ENCODE measurements around the gene MRPS24. TPM values are rescaled to one million over a fixed set of nuclear protein-coding genes. Genes with fewer than 3 reads are reported as not detected.
"Not testable (repeated sequence)": the region's sequence is repeated elsewhere in the genome, so short reads cannot be mapped to it uniquely, and the experiment has no call there.

Gene MRPS24
- total and polyA plus RNA-seq, 3 experiments from 2014 or later: 122 to 147 (median 140) TPM

- ChIA-PET CTCF (interaction anchor here (1.2 kb wide), 1 partner anchor 262 kb away, joined by 4 read pairs; the partner anchor contains the start of gene STK17A), POLR2A (no interaction called here)
- H3K4me3 ChIP-seq (ENCODE audit: low read length): no peak overlapping the region
- no peak for DNase-seq
- no peaks in the 10 kb centered on the region for H3K27me3 ChIP-seq (ENCODE audit: insufficient read depth, low read length, poor library complexity, severe bottlenecking)
- H3K4me1 Mint-ChIP-seq: no peaks in the 10 kb centered on the region
- no peaks in the 10 kb centered on the region for H3K36me3 ChIP-seq (ENCODE audit: insufficient read depth, low read length)
- H3K9me3 Mint-ChIP-seq: no peaks in the 10 kb centered on the region
- no peak overlapping the region for H3K4me3 Mint-ChIP-seq
- H3K36me3 Mint-ChIP-seq: no peaks in the 10 kb centered on the region
- no peaks in the 10 kb centered on the region for H3K4me1 ChIP-seq (ENCODE audit: insufficient read depth, low read length)
- no peaks in the 10 kb centered on the region for H3K9me3 ChIP-seq (ENCODE audit: low read length)
- peak overlapping the region in 1 of 8 donors; percentile 61 for H3K27ac Mint-ChIP-seq
- peaks cover 6 to 9% of the 10 kb centered on the region in 2 donors for H3K27me3 Mint-ChIP-seq
- no peak overlapping the region for H3K27ac ChIP-seq (ENCODE audit: low read depth, low read length)
Measured at GRCh38 chr7:43844257-43844656, 25.1 kb downstream of the MRPS24 start.

- H3K4me3 Mint-ChIP-seq: no peak overlapping the region
- Histone ChIP-seq H3K27ac (ENCODE audit: low read depth, low read length) (no peak overlapping the region), H3K27me3 (ENCODE audit: insufficient read depth, low read length, poor library complexity, severe bottlenecking) (no peaks in the 10 kb centered on the region), H3K9me3 (ENCODE audit: low read length) (no peaks in the 10 kb centered on the region), H3K36me3 (ENCODE audit: insufficient read depth, low read length) (no peaks in the 10 kb centered on the region), H3K4me3 (ENCODE audit: low read length) (no peak overlapping the region), H3K4me1 (ENCODE audit: insufficient read depth, low read length) (peaks cover 4% of the 10 kb centered on the region)
- peaks cover 6 to 9% of the 10 kb centered on the region in 2 donors for H3K27me3 Mint-ChIP-seq
- ChIA-PET CTCF (interaction anchor here (2.1 kb wide), 1 partner anchor 261 kb away, joined by 6 read pairs; the partner anchor contains the start of gene STK17A), POLR2A (no interaction called here)
- H3K36me3 Mint-ChIP-seq: no peaks in the 10 kb centered on the region
- DNase-seq: no peak
- H3K4me1 Mint-ChIP-seq: peaks cover 4 to 9% (median 7%) of the 10 kb centered on the region in 3 donors
- H3K27ac Mint-ChIP-seq: no peak overlapping the region
- H3K9me3 Mint-ChIP-seq: no peaks in the 10 kb centered on the region
Measured at GRCh38 chr7:43843296-43843695, 26.0 kb downstream of the MRPS24 start.

- Histone ChIP-seq H3K36me3 (ENCODE audit: insufficient read depth, low read length) (no peaks in the 10 kb centered on the region), H3K27me3 (ENCODE audit: insufficient read depth, low read length, poor library complexity, severe bottlenecking) (no peaks in the 10 kb centered on the region), H3K27ac (ENCODE audit: low read depth, low read length) (no peak overlapping the region), H3K9me3 (ENCODE audit: low read length) (no peaks in the 10 kb centered on the region), H3K4me1 (ENCODE audit: insufficient read depth, low read length) (peaks cover 16% of the 10 kb centered on the region), H3K4me3 (ENCODE audit: low read length) (peak overlapping the region; percentile 40)
- peak overlapping the region in 2 of 7 donors; percentile 80 to 90 for H3K4me3 Mint-ChIP-seq
- peaks cover 0 to 3% of the 10 kb centered on the region in 2 donors for H3K27me3 Mint-ChIP-seq
- H3K27ac Mint-ChIP-seq: peak overlapping the region in 6 of 8 donors; percentile 41 to 85 (median 58)
- no peaks in the 10 kb centered on the region for H3K9me3 Mint-ChIP-seq
- CTCF ChIA-PET: interaction anchor here (0.7 to 4.8 kb wide), 24 partner anchors 9 to 1898 kb away, joined by 3 to 62 read pairs (median 6); partner anchors contain the start of genes COA1, MRPL32, PSMA2 and STK17A
- DNase-seq: no peak
- POLR2A ChIA-PET: interaction anchor here (2.0 kb wide), 1 partner anchor 256 kb away, joined by 4 read pairs; the partner anchor contains the start of gene STK17A
- H3K4me1 Mint-ChIP-seq: peaks cover 19 to 32% (median 23%) of the 10 kb centered on the region in 3 donors
- no peaks in the 10 kb centered on the region for H3K36me3 Mint-ChIP-seq
Measured at GRCh38 chr7:43838201-43838658, 31.1 kb downstream of the MRPS24 start.

- H3K27ac Mint-ChIP-seq: peak overlapping the region; percentile 93 to 99 (median 98)
- peaks cover 0 to 4% (median 0%) of the 10 kb centered on the region in 5 donors for H3K9me3 Mint-ChIP-seq
- H3K4me3 ChIP-seq (ENCODE audit: low read length): peak overlapping the region; percentile 51
- H3K4me3 Mint-ChIP-seq: peak overlapping the region; percentile 86 to 94 (median 90)
- peak; percentile 7 to 62 (median 42) for DNase-seq
- POLR2A ChIA-PET: interaction anchor here (2.5 kb wide), 1 partner anchor 252 kb away, joined by 8 read pairs; the partner anchor contains the start of gene STK17A
- CTCF ChIA-PET: interaction anchor here (0.7 to 3.5 kb wide), 5 partner anchors 21 to 1894 kb away, joined by 3 to 30 read pairs (median 4); partner anchors contain the start of genes COA1 and STK17A
- H3K36me3 Mint-ChIP-seq: no peaks in the 10 kb centered on the region
- H3K27me3 ChIP-seq (ENCODE audit: insufficient read depth, low read length, poor library complexity, severe bottlenecking): no peaks in the 10 kb centered on the region
- H3K9me3 ChIP-seq (ENCODE audit: low read length): no peaks in the 10 kb centered on the region
- peaks cover 19 to 32% (median 23%) of the 10 kb centered on the region in 3 donors for H3K4me1 Mint-ChIP-seq
- no peaks in the 10 kb centered on the region for H3K36me3 ChIP-seq (ENCODE audit: insufficient read depth, low read length)
- peak overlapping the region; percentile 29 for H3K27ac ChIP-seq (ENCODE audit: low read depth, low read length)
- H3K27me3 Mint-ChIP-seq: peaks cover 0 to 3% of the 10 kb centered on the region in 2 donors
- H3K4me1 ChIP-seq (ENCODE audit: insufficient read depth, low read length): peaks cover 16% of the 10 kb centered on the region
Measured at GRCh38 chr7:43834463-43835251, 34.7 kb downstream of the MRPS24 start.

GRCh38 chr7:43830917-43831316, 38.4 kb downstream of the MRPS24 start:
- peaks cover 15 to 18% (median 16%) of the 10 kb centered on the region in 3 donors for H3K4me1 Mint-ChIP-seq
- not testable (repeated sequence) for H3K27me3 ChIP-seq (ENCODE audit: insufficient read depth, low read length, poor library complexity, severe bottlenecking)

GRCh38 chr7:43825391-43825808, 43.9 kb downstream of the MRPS24 start:
- H3K27me3 ChIP-seq (ENCODE audit: insufficient read depth, low read length, poor library complexity, severe bottlenecking): peaks cover 3% of the 10 kb centered on the region
- peaks cover 23 to 32% of the 10 kb centered on the region in 2 donors for H3K27me3 Mint-ChIP-seq
- no peaks in the 10 kb centered on the region for H3K9me3 ChIP-seq (ENCODE audit: low read length)
- H3K4me3 ChIP-seq (ENCODE audit: low read length): no peak overlapping the region
- H3K36me3 Mint-ChIP-seq: no peaks in the 10 kb centered on the region
- no peaks in the 10 kb centered on the region for H3K9me3 Mint-ChIP-seq
- no peak for DNase-seq
- H3K4me1 ChIP-seq (ENCODE audit: insufficient read depth, low read length): no peaks in the 10 kb centered on the region
- no peak overlapping the region for H3K27ac Mint-ChIP-seq
- CTCF ChIA-PET: interaction anchor here (1.3 to 2.1 kb wide), 3 partner anchors 13 to 243 kb away, joined by 5 to 7 read pairs (median 5); partner anchors contain the start of gene STK17A
- H3K27ac ChIP-seq (ENCODE audit: low read depth, low read length): no peak overlapping the region
- H3K4me1 Mint-ChIP-seq: no peaks in the 10 kb centered on the region
- H3K36me3 ChIP-seq (ENCODE audit: insufficient read depth, low read length): no peaks in the 10 kb centered on the region
- H3K4me3 Mint-ChIP-seq: no peak overlapping the region
- POLR2A ChIA-PET: interaction anchor here (0.6 to 0.8 kb wide), 2 partner anchors 50 to 179 kb away, joined by 3 read pairs; no protein-coding TSS in a partner anchor

More at GRCh38 chr7:43830917-43831316, 38.4 kb downstream of the MRPS24 start:
- POLR2A ChIA-PET: interaction anchor here (0.6 kb wide), 1 partner anchor 38 kb away, joined by 4 read pairs; no protein-coding TSS in a partner anchor
- H3K27ac ChIP-seq (ENCODE audit: low read depth, low read length); H3K9me3 ChIP-seq (ENCODE audit: low read length); H3K36me3 ChIP-seq (ENCODE audit: insufficient read depth, low read length); H3K9me3 Mint-ChIP-seq; CTCF ChIA-PET; H3K27ac Mint-ChIP-seq; H3K4me3 ChIP-seq (ENCODE audit: low read length); H3K36me3 Mint-ChIP-seq; DNase-seq: not testable (repeated sequence)
- peaks cover 12% of the 10 kb centered on the region for H3K4me1 ChIP-seq (ENCODE audit: insufficient read depth, low read length)
- Mint-ChIP-seq H3K27me3 (peaks cover 18 to 23% of the 10 kb centered on the region in 2 donors), H3K4me3 (peak overlapping the region in 1 of 7 donors; percentile 23)

GRCh38 chr7:43824963-43825362, 44.4 kb downstream of the MRPS24 start:
- ChIA-PET POLR2A (no interaction called here), CTCF (interaction anchor here (2.0 to 2.1 kb wide), 2 partner anchors 13 to 15 kb away, joined by 5 to 7 read pairs; no protein-coding TSS in a partner anchor)
- H3K9me3 ChIP-seq (ENCODE audit: low read length): no peaks in the 10 kb centered on the region
- peaks cover 3% of the 10 kb centered on the region for H3K27me3 ChIP-seq (ENCODE audit: insufficient read depth, low read length, poor library complexity, severe bottlenecking)
- Mint-ChIP-seq H3K9me3 (no peaks in the 10 kb centered on the region), H3K4me1 (no peaks in the 10 kb centered on the region), H3K36me3 (no peaks in the 10 kb centered on the region), H3K27me3 (peaks cover 23 to 32% of the 10 kb centered on the region in 2 donors), H3K27ac (no peak overlapping the region), H3K4me3 (no peak overlapping the region)
- no peak for DNase-seq
- H3K36me3 ChIP-seq (ENCODE audit: insufficient read depth, low read length): no peaks in the 10 kb centered on the region
- H3K4me1 ChIP-seq (ENCODE audit: insufficient read depth, low read length): no peaks in the 10 kb centered on the region
- no peak overlapping the region for H3K4me3 ChIP-seq (ENCODE audit: low read length)
- no peak overlapping the region for H3K27ac ChIP-seq (ENCODE audit: low read depth, low read length)

Measured in CD8-positive, alpha-beta memory T cell (primary cell).